ENCODE results near the gene PPFIBP2.

DNA sequence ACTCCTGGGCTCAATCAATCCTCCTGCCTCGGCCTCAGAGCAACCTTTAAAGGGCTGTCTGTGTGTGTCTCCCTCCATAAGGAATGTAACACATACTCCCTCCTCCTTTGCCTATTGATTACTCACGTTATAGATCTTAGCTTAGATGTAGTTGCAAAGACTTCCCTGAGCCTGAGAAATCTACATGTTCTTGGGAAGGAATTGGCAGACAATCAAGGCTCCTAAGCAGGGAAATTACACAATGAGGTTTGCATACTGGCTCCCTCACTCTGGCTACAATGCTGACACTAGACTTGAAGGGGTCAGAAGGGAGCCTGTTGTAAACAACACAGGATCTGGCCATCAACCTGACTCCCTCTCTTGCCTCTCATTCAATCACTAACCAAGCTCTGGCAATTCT, 33.7 kb upstream of the PPFIBP2 start:
- no peak for TF ChIP-seq EZH2 (IDR thresholded peaks at IDR 0.05; ENCODE audit: borderline replicate concordance, low read depth, low read length, poor library complexity, severe bottlenecking)
- TF ChIP-seq, protein P1, sequence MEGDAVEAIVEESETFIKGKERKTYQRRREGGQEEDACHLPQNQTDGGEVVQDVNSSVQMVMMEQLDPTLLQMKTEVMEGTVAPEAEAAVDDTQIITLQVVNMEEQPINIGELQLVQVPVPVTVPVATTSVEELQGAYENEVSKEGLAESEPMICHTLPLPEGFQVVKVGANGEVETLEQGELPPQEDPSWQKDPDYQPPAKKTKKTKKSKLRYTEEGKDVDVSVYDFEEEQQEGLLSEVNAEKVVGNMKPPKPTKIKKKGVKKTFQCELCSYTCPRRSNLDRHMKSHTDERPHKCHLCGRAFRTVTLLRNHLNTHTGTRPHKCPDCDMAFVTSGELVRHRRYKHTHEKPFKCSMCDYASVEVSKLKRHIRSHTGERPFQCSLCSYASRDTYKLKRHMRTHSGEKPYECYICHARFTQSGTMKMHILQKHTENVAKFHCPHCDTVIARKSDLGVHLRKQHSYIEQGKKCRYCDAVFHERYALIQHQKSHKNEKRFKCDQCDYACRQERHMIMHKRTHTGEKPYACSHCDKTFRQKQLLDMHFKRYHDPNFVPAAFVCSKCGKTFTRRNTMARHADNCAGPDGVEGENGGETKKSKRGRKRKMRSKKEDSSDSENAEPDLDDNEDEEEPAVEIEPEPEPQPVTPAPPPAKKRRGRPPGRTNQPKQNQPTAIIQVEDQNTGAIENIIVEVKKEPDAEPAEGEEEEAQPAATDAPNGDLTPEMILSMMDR (conservative IDR thresholded peaks at IDR 0.05; ENCODE audit: low read depth, low read length), result no peak
